RKO (cell line): ENCODE measurements around the gene CA11.
"Not testable (repeated sequence)": the region's sequence is repeated elsewhere in the genome, so short reads cannot be mapped to it uniquely, and the experiment has no call there.

Experiments used
- DNase-seq: peaks from one replicate; pipeline ENCODE4 v3.0.0-alpha.2; 2016; ENCODE audit warnings: low spot score

CA11 gene

DNA sequence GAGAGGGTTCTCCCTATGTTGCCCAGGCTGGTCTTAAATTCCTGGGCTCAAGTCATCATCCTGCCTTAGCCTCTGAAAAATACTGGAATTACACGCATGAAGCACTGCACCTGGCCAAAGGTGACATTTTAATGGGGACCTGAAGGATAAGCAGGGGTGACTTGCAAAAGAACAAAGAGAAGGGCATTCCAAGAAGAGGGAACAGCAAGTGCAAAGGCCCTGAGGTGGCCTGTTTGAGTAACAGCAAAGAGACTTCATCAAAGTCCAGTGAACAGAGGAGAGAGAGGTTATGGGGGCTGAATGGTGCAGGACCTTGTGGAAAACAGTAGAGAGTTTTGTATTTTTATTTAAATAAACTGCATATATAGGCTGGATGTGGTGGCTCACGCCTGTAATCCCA, 4.1 kb downstream of the CA11 start:
- DNase-seq = no peak

- peak; percentile 77 for DNase-seq
These were observed 6.3 kb downstream of the CA11 start for GRCh38 chr19:48639483-48640375.

DNA sequence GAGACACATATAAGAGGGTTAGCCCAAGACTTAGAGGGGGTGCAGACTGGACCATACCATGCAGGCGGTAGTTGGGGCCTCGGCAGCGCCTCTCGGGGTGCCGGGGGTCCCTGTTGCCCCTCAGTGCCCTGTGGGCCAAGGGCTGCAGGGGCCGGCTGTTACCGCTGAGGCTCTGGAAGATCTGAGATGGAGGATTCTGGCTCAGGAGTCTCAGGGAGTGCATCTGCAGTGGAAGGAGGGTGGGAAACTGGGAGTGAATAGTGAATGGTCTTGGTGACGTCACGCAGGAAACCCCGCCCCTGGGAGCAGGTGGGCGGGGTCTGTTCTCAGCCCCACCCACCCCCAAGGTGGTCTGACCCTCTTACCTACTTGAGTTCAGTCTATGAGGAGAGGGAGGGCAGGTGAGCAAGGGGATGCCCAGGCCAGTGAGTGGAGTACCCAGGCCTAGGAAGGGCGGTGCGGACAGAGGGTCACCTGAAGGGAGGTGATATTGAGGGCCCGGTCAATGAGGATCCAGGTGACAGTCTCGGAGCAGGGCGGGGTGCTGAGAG, 7.1 kb downstream of the CA11 start:
- no peak for DNase-seq

DNA sequence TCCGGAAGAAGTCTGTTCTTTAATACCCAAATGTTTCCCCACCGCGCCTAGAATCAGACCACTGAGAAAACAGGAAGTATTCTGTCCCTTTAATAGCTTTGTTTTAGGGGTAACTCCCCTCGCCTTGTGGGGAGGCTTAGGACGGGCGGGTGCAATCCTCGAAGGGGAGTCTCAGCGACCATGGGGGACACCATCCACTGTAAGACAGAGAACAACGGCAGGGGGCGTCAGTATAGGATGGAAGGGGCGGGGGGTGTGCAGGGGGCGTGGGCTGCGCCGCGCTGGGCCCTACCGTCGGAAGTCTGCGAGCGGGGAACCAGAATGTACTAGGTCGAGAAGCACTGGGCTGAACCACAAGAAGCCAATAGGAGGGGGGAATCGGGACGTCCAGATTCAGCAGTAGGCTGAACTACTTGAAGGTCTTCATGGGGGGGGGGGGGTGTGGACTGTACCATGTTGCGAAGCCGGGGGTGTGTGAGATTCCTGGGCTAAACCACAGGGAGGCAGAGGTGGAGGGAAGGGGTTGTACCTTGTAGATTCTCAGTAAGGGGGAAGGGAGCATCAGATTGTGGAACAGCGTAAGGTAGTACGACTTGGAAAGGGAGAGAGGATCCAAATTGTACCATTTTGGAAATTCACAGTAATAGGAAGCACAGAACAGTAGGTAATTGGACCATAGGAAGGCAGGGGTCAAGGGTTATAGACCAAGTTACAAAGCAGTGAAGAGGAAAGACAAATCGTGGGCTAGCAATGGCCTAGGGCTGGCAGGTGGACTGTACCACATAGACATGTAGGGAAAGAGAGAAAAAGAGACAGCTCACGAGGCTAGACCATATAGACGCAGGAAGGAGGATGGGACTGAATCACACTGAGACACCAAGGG, 7.8 kb downstream of the CA11 start:
- DNase-seq = peak; percentile 96

- DNase-seq = peak; percentile 99
These were observed 8.5 kb downstream of the CA11 start for GRCh38 chr19:48637449-48637947.

GRCh38 chr19:48636859-48637448, 9.0 kb downstream of the CA11 start, which contains the start of gene DBP:
DBP (minus strand) TSS chr19:48637379; CDS start chr19:48636994, 385 bp downstream.
- peak; percentile 73 for DNase-seq

GRCh38 chr19:48635966-48636858, 9.8 kb downstream of the CA11 start:
- no peak for DNase-seq

- DNase-seq = peak; percentile 68
These were observed 10.6 kb downstream of the CA11 start for GRCh38 chr19:48635263-48635965.

- peak; percentile 97 for DNase-seq
These were observed 11.3 kb downstream of the CA11 start for GRCh38 chr19:48634424-48635262.

GRCh38 chr19:48634036-48634342, 12.0 kb downstream of the CA11 start:
- DNase-seq = no peak

- DNase-seq = no peak
These were observed 12.6 kb downstream of the CA11 start for GRCh38 chr19:48633148-48634035.

DNA sequence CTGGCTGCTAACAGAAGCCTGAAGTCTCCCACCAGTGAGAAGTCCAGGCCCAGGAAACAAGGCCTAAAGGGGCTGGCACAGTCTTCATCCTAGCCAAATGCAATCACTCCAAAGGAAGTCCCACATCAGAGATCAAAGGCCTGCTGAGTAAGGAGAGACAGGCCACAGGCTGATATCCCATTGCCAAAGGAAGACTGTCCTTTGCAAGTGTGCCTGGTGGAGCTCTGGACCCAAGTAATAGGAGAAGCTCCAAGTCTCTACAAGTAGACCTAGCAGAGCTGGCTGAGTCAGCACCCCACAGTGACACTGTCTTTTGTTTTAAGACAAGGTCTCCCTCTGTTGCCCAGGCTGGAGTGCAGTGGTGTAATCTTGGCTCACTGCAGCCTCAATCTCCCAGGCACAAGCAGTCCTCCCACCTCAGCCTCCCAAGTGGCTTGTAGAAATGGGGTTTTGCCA, 13.3 kb downstream of the CA11 start:
- no peak for DNase-seq

DNA sequence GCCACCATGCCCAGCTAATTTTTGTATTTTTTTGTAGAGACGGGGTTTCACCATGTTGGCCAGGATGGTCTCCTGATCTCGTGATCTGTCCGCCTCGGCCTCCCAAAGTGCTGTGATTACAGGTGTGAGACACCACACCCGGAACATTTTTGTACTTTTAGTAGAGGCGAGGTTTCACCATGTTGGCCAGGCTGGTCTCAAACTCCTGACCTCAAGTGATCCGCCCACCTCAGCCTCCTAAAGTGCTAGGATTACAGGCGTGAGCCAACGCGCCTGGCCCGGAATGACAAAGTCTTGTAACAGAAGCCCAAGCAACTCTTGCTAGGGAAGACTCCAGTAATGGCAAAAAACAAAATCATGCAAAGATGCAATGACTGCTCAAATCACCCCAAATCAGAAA, 13.7 kb downstream of the CA11 start:
- DNase-seq = not testable (repeated sequence)

DNA sequence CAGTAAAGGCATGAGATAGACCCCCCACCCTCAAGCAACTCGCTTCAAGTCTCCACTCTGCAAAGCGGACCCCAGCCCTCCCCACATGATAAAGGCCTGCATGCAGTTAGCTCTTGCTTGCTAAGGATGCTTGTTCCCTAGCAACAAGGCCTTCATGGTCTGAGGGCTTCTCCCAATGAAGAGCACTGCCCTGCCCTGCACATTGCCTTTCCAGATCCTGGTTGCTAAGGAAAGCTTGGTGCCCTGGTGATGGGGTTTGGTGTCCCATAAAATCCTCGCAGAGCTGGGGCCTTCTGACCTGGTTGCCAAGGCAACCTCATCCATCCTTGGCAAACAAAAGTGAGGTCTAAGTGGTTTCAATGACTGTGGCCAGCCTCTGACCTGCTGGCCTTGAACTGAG, 14.8 kb downstream of the CA11 start:
- DNase-seq = no peak

GRCh38 chr19:48630296-48631063, 15.5 kb downstream of the CA11 start:
- peak; percentile 74 for DNase-seq

DNA sequence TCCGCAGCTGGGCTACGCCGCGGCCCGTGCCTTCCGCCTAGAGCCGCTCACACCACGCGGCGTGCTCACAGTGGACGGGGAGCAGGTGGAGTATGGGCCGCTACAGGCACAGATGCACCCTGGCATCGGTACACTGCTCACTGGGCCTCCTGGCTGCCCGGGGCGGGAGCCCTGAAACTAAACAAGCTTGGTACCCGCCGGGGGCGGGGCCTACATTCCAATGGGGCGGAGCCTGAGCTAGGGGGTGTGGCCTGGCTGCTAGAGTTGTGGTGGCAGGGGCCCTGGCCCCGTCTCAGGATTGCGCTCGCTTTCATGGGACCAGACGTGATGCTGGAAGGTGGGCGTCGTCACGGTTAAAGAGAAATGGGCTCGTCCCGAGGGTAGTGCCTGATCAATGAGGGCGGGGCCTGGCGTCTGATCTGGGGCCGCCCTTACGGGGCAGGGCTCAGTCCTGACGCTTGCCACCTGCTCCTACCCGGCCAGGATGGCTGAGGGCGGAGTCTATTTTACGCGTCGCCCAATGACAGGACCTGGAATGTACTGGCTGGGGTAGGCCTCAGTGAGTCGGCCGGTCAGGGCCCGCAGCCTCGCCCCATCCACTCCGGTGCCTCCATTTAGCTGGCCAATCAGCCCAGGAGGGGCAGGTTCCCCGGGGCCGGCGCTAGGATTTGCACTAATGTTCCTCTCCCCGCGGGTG, 16.2 kb downstream of the CA11 start:
- DNase-seq = peak; percentile 92

DNA sequence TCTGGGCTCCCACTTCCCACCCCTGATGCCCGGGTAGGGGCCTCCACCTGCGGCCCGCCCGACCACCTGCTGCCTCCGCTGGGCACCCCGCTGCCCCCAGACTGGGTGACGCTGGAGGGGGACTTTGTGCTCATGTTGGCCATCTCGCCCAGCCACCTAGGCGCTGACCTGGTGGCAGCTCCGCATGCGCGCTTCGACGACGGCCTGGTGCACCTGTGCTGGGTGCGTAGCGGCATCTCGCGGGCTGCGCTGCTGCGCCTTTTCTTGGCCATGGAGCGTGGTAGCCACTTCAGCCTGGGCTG, 16.7 kb downstream of the CA11 start:
- no peak for DNase-seq
